Measurements from ENCODE around the gene TUBGCP6.

The TUBGCP6 gene

DNA sequence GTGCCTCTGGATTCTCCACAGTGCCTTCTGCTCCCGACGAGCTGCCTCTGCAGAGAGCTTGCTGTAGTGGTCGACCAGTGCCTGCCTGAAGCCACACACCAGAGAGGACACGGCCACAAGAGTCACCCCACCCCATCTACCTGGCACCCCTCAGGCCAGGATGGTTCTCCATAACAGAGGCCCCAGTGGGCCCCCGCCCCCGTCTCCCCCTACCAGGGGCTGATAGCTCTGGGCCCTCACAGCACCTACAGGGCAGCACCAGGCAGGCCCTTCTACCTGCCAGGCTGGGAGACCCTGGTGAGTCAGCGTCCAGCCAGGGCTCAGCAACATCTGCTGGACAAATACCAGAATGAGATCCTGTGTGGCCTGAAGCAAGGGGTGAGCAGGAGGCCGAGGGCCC is 22.3 kb downstream of the TUBGCP6 start:
- no peak for DNase-seq

- DNase-seq: no peak
Observed at GRCh38 chr22:50221410-50222300, 23.2 kb downstream of the TUBGCP6 start.

- DNase-seq: no peak
Observed at GRCh38 chr22:50220603-50221409, 24.0 kb downstream of the TUBGCP6 start.

- no peak for DNase-seq
Observed at GRCh38 chr22:50219800-50220602, 24.8 kb downstream of the TUBGCP6 start.

GRCh38 chr22:50218996-50219727 is 25.7 kb downstream of the TUBGCP6 start:
- peak; percentile 27 for DNase-seq

- no peak for DNase-seq
Observed at GRCh38 chr22:50218153-50218995, 26.4 kb downstream of the TUBGCP6 start.

- no peak for DNase-seq
Observed at GRCh38 chr22:50217543-50218152, 27.2 kb downstream of the TUBGCP6 start.

DNA sequence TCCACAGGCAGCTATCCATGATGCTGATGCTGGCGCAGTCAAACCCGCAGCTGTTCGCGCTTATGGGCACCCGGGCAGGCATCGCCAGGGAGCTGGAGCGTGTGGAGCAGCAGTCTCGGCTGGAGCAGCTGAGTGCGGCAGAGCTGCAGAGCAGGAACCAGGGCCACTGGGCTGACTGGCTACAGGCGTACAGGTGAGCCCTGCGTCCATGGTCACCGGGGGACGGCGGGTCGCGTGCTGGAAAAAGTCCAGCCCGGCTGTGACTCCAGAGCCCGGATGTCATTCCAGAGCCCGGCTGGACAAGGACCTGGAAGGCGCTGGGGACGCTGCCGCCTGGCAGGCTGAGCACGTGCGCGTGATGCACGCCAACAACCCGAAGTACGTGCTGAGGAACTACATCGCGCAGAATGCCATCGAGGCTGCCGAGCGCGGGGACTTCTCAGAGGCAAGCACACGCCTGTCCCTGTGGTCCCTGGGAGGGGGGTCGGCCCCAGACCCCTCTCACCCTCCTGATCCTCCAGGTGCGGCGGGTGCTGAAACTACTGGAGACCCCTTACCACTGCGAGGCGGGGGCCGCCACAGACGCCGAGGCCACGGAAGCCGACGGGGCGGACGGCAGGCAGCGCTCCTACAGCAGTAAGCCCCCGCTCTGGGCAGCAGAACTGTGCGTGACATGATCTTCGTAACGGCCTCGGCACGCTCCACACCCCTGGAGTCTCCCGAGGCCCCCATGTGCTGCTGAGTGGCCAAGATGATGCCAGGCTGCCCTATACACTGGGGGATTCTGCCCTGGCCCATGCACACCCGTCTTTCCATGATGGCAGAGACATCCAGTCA is 27.9 kb downstream of the TUBGCP6 start:
- DNase-seq: no peak

- DNase-seq: no peak
Observed at GRCh38 chr22:50216055-50216683, 28.7 kb downstream of the TUBGCP6 start.

DNA sequence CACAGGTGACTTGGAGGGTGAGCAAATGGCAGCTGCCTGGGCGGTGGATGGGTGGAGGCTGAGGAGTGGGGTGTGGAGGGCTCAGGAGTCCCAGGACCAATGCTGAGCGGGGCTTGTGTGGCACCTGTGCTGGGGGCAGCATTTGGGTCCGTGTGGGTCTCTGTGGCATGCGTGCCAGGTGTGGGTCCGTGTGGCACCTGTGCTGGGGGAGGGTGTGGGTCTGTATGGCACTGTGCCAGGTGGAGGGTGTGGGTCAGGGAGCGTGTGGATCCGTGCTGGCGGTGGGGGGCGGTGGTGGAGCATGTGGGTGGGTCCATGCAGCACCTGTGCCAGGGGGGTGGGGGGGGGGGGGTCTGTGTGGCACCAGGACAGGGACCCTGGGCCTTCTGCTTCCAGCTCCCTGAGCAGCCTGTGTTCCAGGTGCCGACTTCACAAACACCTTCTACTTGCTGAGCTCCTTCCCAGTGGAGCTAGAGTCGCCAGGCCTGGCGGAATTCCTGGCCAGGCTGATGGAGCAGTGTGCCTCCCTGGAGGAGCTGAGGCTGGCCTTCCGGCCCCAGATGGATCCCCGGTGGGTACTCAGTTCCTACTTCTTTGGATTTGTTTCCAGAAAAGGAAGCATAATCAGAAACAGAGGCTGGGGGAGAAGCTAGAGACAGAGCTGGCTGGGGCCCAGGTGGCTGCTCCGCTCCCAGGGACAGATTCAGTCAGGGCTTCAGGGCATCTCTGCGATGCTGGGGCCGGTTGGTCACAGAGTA is 29.3 kb downstream of the TUBGCP6 start:
- no peak for DNase-seq

- DNase-seq: no peak
Observed at GRCh38 chr22:50213263-50213662, 31.6 kb downstream of the TUBGCP6 start.

DNA sequence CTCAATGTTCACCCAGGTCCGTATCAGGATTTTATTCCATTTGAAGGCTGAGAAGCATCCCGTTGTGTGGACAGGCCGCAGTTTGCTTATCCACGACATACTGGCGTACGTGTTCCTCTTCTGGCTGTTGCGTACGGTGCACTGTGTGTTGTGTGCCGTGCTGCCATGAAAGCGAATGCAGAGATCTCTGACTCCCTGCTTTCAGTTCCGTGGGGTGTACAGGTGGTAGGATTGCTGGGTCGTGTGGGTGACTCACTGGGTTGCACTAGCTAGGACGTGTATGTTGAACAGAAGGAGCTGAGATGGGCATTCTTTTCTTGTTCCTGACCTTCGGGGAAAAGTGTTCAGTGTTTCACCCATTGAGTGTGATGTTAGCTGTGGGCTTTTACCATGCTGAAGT is 33.7 kb downstream of the TUBGCP6 start:
- no peak for DNase-seq

- DNase-seq: no peak
Observed at GRCh38 chr22:50210378-50211139, 34.3 kb downstream of the TUBGCP6 start.

DNA sequence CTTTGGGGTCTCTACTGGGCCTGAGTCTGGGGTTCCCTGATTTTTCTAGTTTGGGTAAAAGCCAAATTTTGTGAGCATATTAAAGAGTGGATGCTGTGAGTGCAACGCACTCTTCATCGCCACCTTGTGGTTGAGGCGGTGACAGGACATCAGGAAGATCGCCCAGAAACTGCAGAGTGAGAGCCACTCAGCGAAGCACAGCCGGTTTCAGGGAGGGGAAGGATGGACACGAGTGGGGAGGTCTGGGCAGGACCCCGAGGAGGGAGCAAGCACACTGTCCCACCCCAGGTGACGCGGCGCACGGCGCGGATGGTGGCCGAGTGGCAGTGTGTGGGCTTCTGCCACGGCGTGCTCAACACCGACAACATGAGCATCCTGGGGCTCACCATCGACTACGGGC is 34.9 kb downstream of the TUBGCP6 start:
- DNase-seq: peak; percentile 69

- no peak for DNase-seq
Observed at GRCh38 chr22:50208939-50209892, 35.6 kb downstream of the TUBGCP6 start.

GRCh38 chr22:50208430-50208938 is 36.3 kb downstream of the TUBGCP6 start:
- no peak for DNase-seq

Measured in activated CD4-positive, alpha-beta T cell treated with anti-CD3 and anti-CD28 coated beads, Interleukin-10, Interleukin-2, amounts not matched to agents 100 ng/mL and 50 ng/mL, durations not matched to agents 16 hours and 8 hours (primary cell).